ENCODE measurements around the gene CEACAM18.

CEACAM18 gene

GRCh38 chr19:51539821-51540366 lies 61.6 kb downstream of the CEACAM18 start:
- Histone ChIP-seq H3K27ac (no peak overlapping the region), H3K9me3 (no peaks in the 10 kb centered on the region), H3K27me3 (peaks cover 0 to 15% of the 10 kb centered on the region in 2 donors), H3K4me3 (no peak overlapping the region), H3K4me1 (no peaks in the 10 kb centered on the region), H3K36me3 (no peaks in the 10 kb centered on the region)
- intact Hi-C loops (cut with DNase I; ENCODE audit: low total_unique reads) = no loop called here
- TF ChIP-seq CTCF (IDR thresholded peaks at IDR 0.05) = no peak
- no peak for DNase-seq

Data from tibial artery (tissue), 4 donors.